Lower lobe of right lung (tissue), 2 donors: ENCODE data around the gene ATP5PF. TPM values are rescaled to one million over a fixed set of nuclear protein-coding genes. Genes with fewer than 3 reads are reported as not detected.
"Not testable (repeated sequence)": the region's sequence is repeated elsewhere in the genome, so short reads cannot be mapped to it uniquely, and the experiment has no call there.

ENCODE experiments used
- ATAC-seq, 2 donors: fragments of 200-7000 bp; cut with Tn5 transposase; one replicate each; pipeline ENCODE4 v1.9.1; 2020 to 2022; ENCODE audit warnings: mild to moderate bottlenecking in 2 of 2, moderate library complexity in 2 of 2
- DNase-seq: peaks from one replicate; pipeline ENCODE4 v3.0.0-alpha.2; 2020
- H3K27ac ChIP-seq: fragments of 200-600 bp; one replicate; pipeline ENCODE4 v1.8.0; 2022
- H3K27me3 ChIP-seq: fragments of 200-600 bp; one replicate; pipeline ENCODE4 v1.8.0; 2022; ENCODE audit warnings: low read depth
- H3K36me3 ChIP-seq: fragments of 200-600 bp; one replicate; pipeline ENCODE4 v1.8.0; 2022; ENCODE audit warnings: mild to moderate bottlenecking
- H3K4me1 ChIP-seq: fragments of 200-600 bp; one replicate; pipeline ENCODE4 v1.8.0; 2022
- H3K4me3 ChIP-seq: fragments of 200-600 bp; one replicate; pipeline ENCODE4 v1.8.0; 2022; ENCODE audit warnings: mild to moderate bottlenecking
- H3K9me3 ChIP-seq: fragments of 200-600 bp; one replicate; pipeline ENCODE4 v1.8.0; 2022
- intact Hi-C: fragments of 100-400 bp; cut with DNase I; formaldehyde crosslinking; loops from one replicate; pipeline ENCODE4 v1.11.0; 2022
- total RNA-seq: library from RNA; stranded (reverse); fragmentation: NEBNext Ultra II Directional; extraction: Animal tissue kit (Norgen Biotek cat#: 25700); gene quantifications from one replicate; pipeline ENCODE4 v1.2.1, GENCODE V29; 2021
- TF ChIP-seq, protein P1 (sequence below): fragments of 200-600 bp; IDR thresholded peaks from one replicate; pipeline ENCODE4 v1.8.0; 2022; ENCODE audit warnings: antibody characterized with exemption, mild to moderate bottlenecking
- donor health status: DM: no; HTN: yes; CAD: no; lungs with severe emphysema.

ATP5PF gene
- total RNA-seq, 1 donor from 2014 or later = 75.8 TPM

- Histone ChIP-seq H3K9me3 (no peaks in the 10 kb centered on the region), H3K27ac (no peak overlapping the region), H3K36me3 (peaks cover 8% of the 10 kb centered on the region), H3K4me3 (no peak overlapping the region), H3K4me1 (no peaks in the 10 kb centered on the region), H3K27me3 (no peaks in the 10 kb centered on the region)
- TF ChIP-seq, protein P1, sequence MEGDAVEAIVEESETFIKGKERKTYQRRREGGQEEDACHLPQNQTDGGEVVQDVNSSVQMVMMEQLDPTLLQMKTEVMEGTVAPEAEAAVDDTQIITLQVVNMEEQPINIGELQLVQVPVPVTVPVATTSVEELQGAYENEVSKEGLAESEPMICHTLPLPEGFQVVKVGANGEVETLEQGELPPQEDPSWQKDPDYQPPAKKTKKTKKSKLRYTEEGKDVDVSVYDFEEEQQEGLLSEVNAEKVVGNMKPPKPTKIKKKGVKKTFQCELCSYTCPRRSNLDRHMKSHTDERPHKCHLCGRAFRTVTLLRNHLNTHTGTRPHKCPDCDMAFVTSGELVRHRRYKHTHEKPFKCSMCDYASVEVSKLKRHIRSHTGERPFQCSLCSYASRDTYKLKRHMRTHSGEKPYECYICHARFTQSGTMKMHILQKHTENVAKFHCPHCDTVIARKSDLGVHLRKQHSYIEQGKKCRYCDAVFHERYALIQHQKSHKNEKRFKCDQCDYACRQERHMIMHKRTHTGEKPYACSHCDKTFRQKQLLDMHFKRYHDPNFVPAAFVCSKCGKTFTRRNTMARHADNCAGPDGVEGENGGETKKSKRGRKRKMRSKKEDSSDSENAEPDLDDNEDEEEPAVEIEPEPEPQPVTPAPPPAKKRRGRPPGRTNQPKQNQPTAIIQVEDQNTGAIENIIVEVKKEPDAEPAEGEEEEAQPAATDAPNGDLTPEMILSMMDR = peak; percentile 81
- no peak for DNase-seq
- intact Hi-C loops = loop anchor here (10.0 kb wide), 1 partner anchor 94 kb away; no protein-coding TSS in a partner anchor
- no peak for ATAC-seq
Measured at GRCh38 chr21:25708467-25709065, 26.1 kb downstream of the ATP5PF start.

- DNase-seq = no peak
- TF ChIP-seq, protein P1 = no peak
- Histone ChIP-seq H3K9me3 (no peaks in the 10 kb centered on the region), H3K36me3 (no peaks in the 10 kb centered on the region), H3K27me3 (no peaks in the 10 kb centered on the region), H3K4me1 (no peaks in the 10 kb centered on the region), H3K4me3 (no peak overlapping the region), H3K27ac (no peak overlapping the region)
- ATAC-seq = no peak
- intact Hi-C loops = loop anchor here (10.0 kb wide), 1 partner anchor 87 kb away; no protein-coding TSS in a partner anchor
Measured at GRCh38 chr21:25701529-25701928, 33.2 kb downstream of the ATP5PF start.

- intact Hi-C loops = loop anchor here (10.0 kb wide), 1 partner anchor 86 kb away; no protein-coding TSS in a partner anchor
- H3K27ac ChIP-seq = no peak overlapping the region
- no peaks in the 10 kb centered on the region for H3K36me3 ChIP-seq
Measured at GRCh38 chr21:25700741-25701140, 34.0 kb downstream of the ATP5PF start.

DNA sequence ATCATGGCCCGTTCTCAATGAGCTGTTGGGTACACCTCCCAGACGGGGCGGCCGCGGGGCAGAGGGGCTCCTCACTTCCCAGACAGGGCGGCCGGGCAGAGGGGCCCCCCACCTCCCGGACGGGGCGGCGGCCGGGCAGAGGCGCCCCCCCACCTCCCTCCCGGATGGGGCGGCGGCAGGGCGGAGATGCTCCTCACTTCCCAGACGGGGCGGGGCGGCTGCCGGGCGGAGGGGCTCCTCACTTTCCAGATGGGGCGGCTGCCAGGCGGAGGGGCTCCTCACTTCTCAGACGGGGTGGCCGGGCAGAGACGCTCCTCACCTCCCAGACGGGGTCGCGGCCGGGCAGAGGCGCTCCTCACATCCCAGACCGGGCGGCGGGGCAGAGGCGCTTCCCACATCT, 39.2 kb downstream of the ATP5PF start:
- intact Hi-C loops, H3K4me3 ChIP-seq, ATAC-seq, H3K27ac ChIP-seq, H3K9me3 ChIP-seq, H3K27me3 ChIP-seq, H3K4me1 ChIP-seq, DNase-seq: not testable (repeated sequence)
- peaks cover 11% of the 10 kb centered on the region for H3K36me3 ChIP-seq

More at GRCh38 chr21:25700741-25701140, 34.0 kb downstream of the ATP5PF start:
- H3K27me3 ChIP-seq = no peaks in the 10 kb centered on the region
- TF ChIP-seq, protein P1 = no peak
- ATAC-seq (no peak), DNase-seq (no peak)
- H3K4me1 ChIP-seq = no peaks in the 10 kb centered on the region
- H3K9me3 ChIP-seq = no peaks in the 10 kb centered on the region
- no peak overlapping the region for H3K4me3 ChIP-seq

DNA sequence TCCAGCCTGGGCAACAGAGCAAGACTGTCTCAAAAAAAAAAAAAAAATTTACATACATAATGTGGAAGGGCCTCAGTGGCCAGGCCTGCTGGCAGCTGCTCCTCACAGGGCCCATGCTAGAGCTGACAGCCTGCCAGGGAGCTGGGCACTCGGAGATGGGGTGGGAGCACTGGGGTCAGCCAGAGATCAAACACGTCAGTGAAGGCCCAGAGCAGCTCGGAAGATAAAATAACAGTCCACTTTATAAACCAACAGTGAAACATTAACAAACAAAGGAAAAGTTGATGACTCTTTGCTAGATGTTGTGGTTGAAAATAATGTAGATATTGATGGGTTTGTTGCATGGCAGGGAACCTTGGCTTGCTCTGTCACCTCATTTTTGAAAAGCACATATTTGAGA, 42.7 kb downstream of the ATP5PF start:
- H3K27ac ChIP-seq = peak overlapping the region; percentile 4
- no peak for DNase-seq
- no peaks in the 10 kb centered on the region for H3K9me3 ChIP-seq
- H3K27me3 ChIP-seq = no peaks in the 10 kb centered on the region
- H3K4me1 ChIP-seq = no peaks in the 10 kb centered on the region
- peaks cover 11% of the 10 kb centered on the region for H3K36me3 ChIP-seq
- H3K4me3 ChIP-seq = no peak overlapping the region
- intact Hi-C loops = no loop called here
- TF ChIP-seq, protein P1 = no peak
- ATAC-seq = no peak

GRCh38 chr21:25689226-25689625, 45.5 kb downstream of the ATP5PF start:
- H3K27ac ChIP-seq = no peak overlapping the region
- no peak for ATAC-seq
- H3K36me3 ChIP-seq = peaks cover 4% of the 10 kb centered on the region
- no peak for DNase-seq
- H3K4me3 ChIP-seq = no peak overlapping the region
- no peaks in the 10 kb centered on the region for H3K4me1 ChIP-seq
- no peaks in the 10 kb centered on the region for H3K9me3 ChIP-seq
- intact Hi-C loops = no loop called here
- TF ChIP-seq, protein P1 = no peak
- no peaks in the 10 kb centered on the region for H3K27me3 ChIP-seq
